ENCODE measurements around the gene VPS13D. TPM values are rescaled to one million over a fixed set of nuclear protein-coding genes. Genes with fewer than 3 reads are reported as not detected.

Gene VPS13D
- total and polyA plus RNA-seq, 2 experiments from 2014 or later = 10.7 to 34.9 TPM

DNA sequence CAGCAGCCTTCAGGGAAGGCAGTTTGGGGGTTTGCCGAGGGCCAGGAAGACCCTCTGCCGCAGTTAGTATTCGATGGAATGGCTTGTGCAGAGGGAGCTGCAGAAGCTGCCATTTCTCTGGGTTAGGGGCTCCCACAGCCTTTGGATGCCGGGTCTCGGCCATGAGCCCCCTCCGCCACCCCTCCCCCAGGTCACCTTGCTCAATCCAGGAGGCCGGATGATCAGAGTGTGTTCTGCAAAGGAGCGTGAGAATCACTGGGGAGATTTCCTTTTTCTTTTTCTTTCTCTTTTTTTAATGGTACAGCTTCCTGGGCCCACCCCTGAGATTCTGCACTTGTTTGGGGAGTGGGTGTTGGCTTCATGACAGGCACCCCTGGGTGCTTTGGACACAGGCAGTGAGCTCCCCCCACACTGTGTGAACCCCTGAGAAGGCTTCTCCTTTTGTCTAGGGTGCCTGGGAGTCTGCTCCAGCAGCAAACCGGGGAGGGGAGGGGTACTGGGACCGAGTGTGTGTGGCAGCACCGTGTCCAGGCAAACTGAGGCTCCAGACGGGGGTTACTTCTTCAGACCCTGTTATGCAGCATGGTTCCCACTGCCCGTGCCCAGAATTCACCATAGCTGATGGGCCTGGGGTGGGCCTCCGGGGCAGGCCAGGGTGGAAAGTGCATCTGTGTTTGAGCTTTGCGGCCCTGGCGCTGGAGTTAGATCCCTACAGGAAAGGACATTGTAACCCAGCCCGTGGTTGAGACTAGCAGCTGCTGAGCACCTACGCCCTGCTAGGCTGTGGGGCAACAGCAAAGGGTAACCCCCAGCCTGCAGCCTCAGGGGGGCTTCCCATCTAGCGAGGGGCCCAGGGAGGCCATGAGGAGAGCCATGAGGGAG lies 44.6 kb upstream of the VPS13D start:
- Mint-ChIP-seq H3K27ac (no peak overlapping the region), H3K36me3 (ENCODE audit: low read depth) (peaks cover 11% of the 10 kb centered on the region)
- no peak overlapping the region for H3K27ac ChIP-seq (ENCODE audit: low read depth)

DNA sequence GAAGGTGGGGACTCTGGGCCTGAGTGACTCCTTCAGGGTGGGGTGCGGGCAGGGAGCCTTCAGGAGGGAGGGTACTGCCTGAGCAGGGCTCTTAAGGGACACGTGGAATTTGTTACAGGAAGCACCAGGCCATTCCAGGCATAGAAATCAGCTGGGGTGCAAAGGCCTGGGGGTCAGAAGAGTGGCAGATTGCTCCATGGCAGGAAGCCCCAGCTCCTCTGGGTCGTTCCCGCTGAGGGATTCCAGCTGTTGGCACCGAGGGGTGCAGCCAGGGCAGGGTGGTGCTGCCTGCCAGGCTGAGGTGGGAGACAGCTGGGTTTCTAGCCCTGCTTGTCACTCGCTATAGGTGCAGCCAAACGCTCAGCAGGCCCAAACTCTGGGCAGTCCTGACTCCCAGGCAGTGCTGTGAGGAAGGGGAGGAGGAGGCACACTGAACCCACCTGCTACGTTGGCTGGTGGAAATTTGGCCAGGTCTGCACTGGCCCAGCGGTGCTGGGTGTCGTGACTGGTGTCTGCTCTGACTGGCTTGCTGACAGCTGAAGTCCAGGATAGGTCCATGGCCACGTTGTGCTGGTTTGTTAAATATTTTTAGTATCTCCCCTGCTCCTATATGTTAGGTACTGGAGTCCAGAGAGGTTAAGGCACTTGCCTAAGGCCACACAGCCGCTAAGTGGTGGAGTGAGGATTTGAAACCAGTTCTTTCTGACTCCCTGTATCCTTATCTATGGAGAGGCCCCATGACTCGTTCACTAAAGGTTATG lies 43.7 kb upstream of the VPS13D start:
- Mint-ChIP-seq H3K27ac (no peak overlapping the region), H3K27me3 (ENCODE audit: insufficient read depth, low read depth, poor library complexity) (peaks cover 12% of the 10 kb centered on the region), H3K9me3 (peaks cover 15% of the 10 kb centered on the region), H3K36me3 (ENCODE audit: low read depth) (peaks cover 11% of the 10 kb centered on the region), H3K4me3 (no peak overlapping the region), H3K4me1 (peaks cover 21% of the 10 kb centered on the region)
- H3K27ac ChIP-seq (ENCODE audit: low read depth) = no peak overlapping the region
- no peak overlapping the region for H2AFZ ChIP-seq
- TF ChIP-seq STAT1 (IDR thresholded peaks at IDR 0.05; ENCODE audit: unreplicated experiment) = no peak
- TF ChIP-seq, protein P1, sequence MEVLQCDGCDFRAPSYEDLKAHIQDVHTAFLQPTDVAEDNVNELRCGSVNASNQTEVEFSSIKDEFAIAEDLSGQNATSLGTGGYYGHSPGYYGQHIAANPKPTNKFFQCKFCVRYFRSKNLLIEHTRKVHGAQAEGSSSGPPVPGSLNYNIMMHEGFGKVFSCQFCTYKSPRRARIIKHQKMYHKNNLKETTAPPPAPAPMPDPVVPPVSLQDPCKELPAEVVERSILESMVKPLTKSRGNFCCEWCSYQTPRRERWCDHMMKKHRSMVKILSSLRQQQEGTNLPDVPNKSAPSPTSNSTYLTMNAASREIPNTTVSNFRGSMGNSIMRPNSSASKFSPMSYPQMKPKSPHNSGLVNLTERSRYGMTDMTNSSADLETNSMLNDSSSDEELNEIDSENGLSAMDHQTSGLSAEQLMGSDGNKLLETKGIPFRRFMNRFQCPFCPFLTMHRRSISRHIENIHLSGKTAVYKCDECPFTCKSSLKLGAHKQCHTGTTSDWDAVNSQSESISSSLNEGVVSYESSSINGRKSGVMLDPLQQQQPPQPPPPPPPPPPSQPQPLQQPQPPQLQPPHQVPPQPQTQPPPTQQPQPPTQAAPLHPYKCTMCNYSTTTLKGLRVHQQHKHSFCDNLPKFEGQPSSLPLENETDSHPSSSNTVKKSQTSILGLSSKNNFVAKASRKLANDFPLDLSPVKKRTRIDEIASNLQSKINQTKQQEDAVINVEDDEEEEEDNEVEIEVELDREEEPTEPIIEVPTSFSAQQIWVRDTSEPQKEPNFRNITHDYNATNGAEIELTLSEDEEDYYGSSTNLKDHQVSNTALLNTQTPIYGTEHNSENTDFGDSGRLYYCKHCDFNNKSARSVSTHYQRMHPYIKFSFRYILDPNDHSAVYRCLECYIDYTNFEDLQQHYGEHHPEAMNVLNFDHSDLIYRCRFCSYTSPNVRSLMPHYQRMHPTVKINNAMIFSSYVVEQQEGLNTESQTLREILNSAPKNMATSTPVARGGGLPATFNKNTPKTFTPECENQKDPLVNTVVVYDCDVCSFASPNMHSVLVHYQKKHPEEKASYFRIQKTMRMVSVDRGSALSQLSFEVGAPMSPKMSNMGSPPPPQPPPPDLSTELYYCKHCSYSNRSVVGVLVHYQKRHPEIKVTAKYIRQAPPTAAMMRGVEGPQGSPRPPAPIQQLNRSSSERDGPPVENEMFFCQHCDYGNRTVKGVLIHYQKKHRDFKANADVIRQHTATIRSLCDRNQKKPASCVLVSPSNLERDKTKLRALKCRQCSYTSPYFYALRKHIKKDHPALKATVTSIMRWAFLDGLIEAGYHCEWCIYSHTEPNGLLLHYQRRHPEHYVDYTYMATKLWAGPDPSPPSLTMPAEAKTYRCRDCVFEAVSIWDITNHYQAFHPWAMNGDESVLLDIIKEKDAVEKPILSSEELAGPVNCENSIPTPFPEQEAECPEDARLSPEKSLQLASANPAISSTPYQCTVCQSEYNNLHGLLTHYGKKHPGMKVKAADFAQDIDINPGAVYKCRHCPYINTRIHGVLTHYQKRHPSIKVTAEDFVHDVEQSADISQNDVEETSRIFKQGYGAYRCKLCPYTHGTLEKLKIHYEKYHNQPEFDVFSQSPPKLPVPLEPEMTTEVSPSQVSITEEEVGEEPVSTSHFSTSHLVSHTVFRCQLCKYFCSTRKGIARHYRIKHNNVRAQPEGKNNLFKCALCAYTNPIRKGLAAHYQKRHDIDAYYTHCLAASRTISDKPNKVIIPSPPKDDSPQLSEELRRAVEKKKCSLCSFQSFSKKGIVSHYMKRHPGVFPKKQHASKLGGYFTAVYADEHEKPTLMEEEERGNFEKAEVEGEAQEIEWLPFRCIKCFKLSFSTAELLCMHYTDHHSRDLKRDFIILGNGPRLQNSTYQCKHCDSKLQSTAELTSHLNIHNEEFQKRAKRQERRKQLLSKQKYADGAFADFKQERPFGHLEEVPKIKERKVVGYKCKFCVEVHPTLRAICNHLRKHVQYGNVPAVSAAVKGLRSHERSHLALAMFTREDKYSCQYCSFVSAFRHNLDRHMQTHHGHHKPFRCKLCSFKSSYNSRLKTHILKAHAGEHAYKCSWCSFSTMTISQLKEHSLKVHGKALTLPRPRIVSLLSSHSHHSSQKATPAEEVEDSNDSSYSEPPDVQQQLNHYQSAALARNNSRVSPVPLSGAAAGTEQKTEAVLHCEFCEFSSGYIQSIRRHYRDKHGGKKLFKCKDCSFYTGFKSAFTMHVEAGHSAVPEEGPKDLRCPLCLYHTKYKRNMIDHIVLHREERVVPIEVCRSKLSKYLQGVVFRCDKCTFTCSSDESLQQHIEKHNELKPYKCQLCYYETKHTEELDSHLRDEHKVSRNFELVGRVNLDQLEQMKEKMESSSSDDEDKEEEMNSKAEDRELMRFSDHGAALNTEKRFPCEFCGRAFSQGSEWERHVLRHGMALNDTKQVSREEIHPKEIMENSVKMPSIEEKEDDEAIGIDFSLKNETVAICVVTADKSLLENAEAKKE (CRISPR knock-in tag; IDR thresholded peaks at IDR 0.05) = no peak
- no peak for TF ChIP-seq POLR2AphosphoS5 (IDR thresholded peaks at IDR 0.05; ENCODE audit: low read depth)
- TF ChIP-seq ZNF114 (CRISPR knock-in tag; IDR thresholded peaks at IDR 0.05) = no peak
- TF ChIP-seq EZH2phosphoT487 (IDR thresholded peaks at IDR 0.05; ENCODE audit: unreplicated experiment) = no peak
- no peak for TF ChIP-seq CREB1 (CRISPR knock-in tag; IDR thresholded peaks at IDR 0.05; ENCODE audit: low read depth)
- no peak for TF ChIP-seq NANOG (IDR thresholded peaks at IDR 0.05; ENCODE audit: borderline replicate concordance)
- DNase-seq (ENCODE audit: low spot score) = no peak
- H3K79me2 ChIP-seq (replicated peaks; ENCODE audit: insufficient read depth) = no peaks in the 10 kb centered on the region
- H4K20me1 ChIP-seq (replicated peaks; ENCODE audit: insufficient read depth) = no peaks in the 10 kb centered on the region
- no peaks in the 10 kb centered on the region for H3K36me3 ChIP-seq (ENCODE audit: insufficient read depth)
- no peaks in the 10 kb centered on the region for H3K27me3 ChIP-seq (ENCODE audit: insufficient read depth)
- H3K4me3 ChIP-seq = no peak overlapping the region
- peaks cover 7% of the 10 kb centered on the region; the same call in 1 of the 2 replicates for H3K4me1 ChIP-seq (ENCODE audit: insufficient read depth)
- H3K9me2 ChIP-seq (ENCODE audit: insufficient read depth) = no peaks in the 10 kb centered on the region
- no peak for ATAC-seq
- no peak overlapping the region for H3K4me2 ChIP-seq
- H3F3A ChIP-seq (replicated peaks; ENCODE audit: low read depth) = no peaks in the 10 kb centered on the region

More for the DNA sequence above, 44.6 kb upstream of the VPS13D start:
- no peaks in the 10 kb centered on the region for H3K9me2 ChIP-seq (ENCODE audit: insufficient read depth)
- H3F3A ChIP-seq (replicated peaks; ENCODE audit: low read depth) = no peaks in the 10 kb centered on the region
- ATAC-seq (no peak), DNase-seq (ENCODE audit: low spot score) (no peak)
- no peaks in the 10 kb centered on the region for H4K20me1 ChIP-seq (replicated peaks; ENCODE audit: insufficient read depth)
- no peaks in the 10 kb centered on the region for H3K79me2 ChIP-seq (replicated peaks; ENCODE audit: insufficient read depth)
- H3K36me3 ChIP-seq (ENCODE audit: insufficient read depth) = no peaks in the 10 kb centered on the region
- H3K4me1 ChIP-seq (ENCODE audit: insufficient read depth) = peaks cover 7% of the 10 kb centered on the region; the same call in 1 of the 2 replicates
- H2AFZ ChIP-seq = no peak overlapping the region
- peaks cover 15% of the 10 kb centered on the region for H3K9me3 Mint-ChIP-seq
- no peaks in the 10 kb centered on the region for H3K27me3 ChIP-seq (ENCODE audit: insufficient read depth)
- H3K4me1 Mint-ChIP-seq = peaks cover 21% of the 10 kb centered on the region
- TF ChIP-seq NANOG (IDR thresholded peaks at IDR 0.05; ENCODE audit: borderline replicate concordance) = no peak
- no peak for TF ChIP-seq ZNF331 (CRISPR knock-in tag; IDR thresholded peaks at IDR 0.05; ENCODE audit: low read depth)
- no peak for TF ChIP-seq POLR2AphosphoS5 (IDR thresholded peaks at IDR 0.05; ENCODE audit: low read depth)
- no peak for TF ChIP-seq ETS1 (IDR thresholded peaks at IDR 0.05)
- no peak overlapping the region for H3K4me3 Mint-ChIP-seq
- H3K4me3 ChIP-seq = no peak overlapping the region
- peaks cover 12% of the 10 kb centered on the region for H3K27me3 Mint-ChIP-seq (ENCODE audit: insufficient read depth, low read depth, poor library complexity)
- H3K4me2 ChIP-seq = no peak overlapping the region

Measured in GM23338 (cell line).